Activated B cell treated with CpG ODN at 0.5 μM for 24 hours (primary cell): ENCODE measurements around the gene SLC51A. TPM values are rescaled to one million over a fixed set of nuclear protein-coding genes. Genes with fewer than 3 reads are reported as not detected.

Experiments
- ATAC-seq: fragments of 200-7000 bp; cut with Tn5 transposase; one replicate; pipeline ENCODE4 v1.10.0; 2021; ENCODE audit warnings: low read depth, mild to moderate bottlenecking, moderate library complexity
- CTCF ChIA-PET: fragments of 350-600 bp; sonication (Branson Sonifier 250); formaldehyde crosslinking; loops from one replicate; lab custom pipeline; 2021; ENCODE audit warnings: antibody characterized with exemption; lab: Charles Lee
- POLR2A ChIA-PET: fragments of 350-600 bp; sonication (Branson Sonifier 250); formaldehyde crosslinking; loops from one replicate; lab custom pipeline; 2021; ENCODE audit warnings: antibody characterized with exemption; lab: Charles Lee
- DNase-seq: peaks from one replicate; pipeline ENCODE4 v3.0.0; 2022
- H3K27ac Mint-ChIP-seq: one replicate; pipeline ENCODE4 v1.8.0; 2020; ENCODE audit warnings: mixed read lengths
- H3K27me3 Mint-ChIP-seq: one replicate; pipeline ENCODE4 v1.8.0; 2021; ENCODE audit warnings: mixed read lengths
- H3K36me3 Mint-ChIP-seq: one replicate; pipeline ENCODE4 v1.8.0; 2021; ENCODE audit warnings: low read depth, mixed read lengths
- H3K4me1 Mint-ChIP-seq: one replicate; pipeline ENCODE4 v1.8.0; 2021; ENCODE audit warnings: mixed read lengths
- H3K4me3 Mint-ChIP-seq: one replicate; pipeline ENCODE4 v1.8.0; 2020; ENCODE audit warnings: mild to moderate bottlenecking, mixed read lengths
- H3K9me3 Mint-ChIP-seq: one replicate; pipeline ENCODE4 v1.8.0; 2020; ENCODE audit warnings: mixed read lengths
- intact Hi-C: fragments of 100-400 bp; cut with micrococcal nuclease; formaldehyde crosslinking; loops from one replicate; pipeline ENCODE4 v1.15.1; 2024
- total RNA-seq: library from RNA; stranded (reverse); gene quantifications from 2 replicates; pipeline ENCODE4 v1.2.3, GENCODE V29; 2022
- TF ChIP-seq, protein P1 (sequence below): fragments of 200-600 bp; IDR thresholded peaks from one replicate; pipeline ENCODE4 v1.8.0; 2022; ENCODE audit warnings: antibody characterized with exemption, mild to moderate bottlenecking

Gene SLC51A
- total RNA-seq, 1 donor from 2014 or later = not detected

GRCh38 chr3:196225763-196226364, 9.5 kb downstream of the SLC51A start:
- CTCF ChIA-PET = no interaction called here
- Mint-ChIP-seq H3K27ac (no peak overlapping the region), H3K36me3 (no peaks in the 10 kb centered on the region), H3K27me3 (no peaks in the 10 kb centered on the region), H3K4me1 (no peaks in the 10 kb centered on the region), H3K9me3 (no peaks in the 10 kb centered on the region), H3K4me3 (no peak overlapping the region)
- intact Hi-C loops = no loop called here
- TF ChIP-seq, protein P1, sequence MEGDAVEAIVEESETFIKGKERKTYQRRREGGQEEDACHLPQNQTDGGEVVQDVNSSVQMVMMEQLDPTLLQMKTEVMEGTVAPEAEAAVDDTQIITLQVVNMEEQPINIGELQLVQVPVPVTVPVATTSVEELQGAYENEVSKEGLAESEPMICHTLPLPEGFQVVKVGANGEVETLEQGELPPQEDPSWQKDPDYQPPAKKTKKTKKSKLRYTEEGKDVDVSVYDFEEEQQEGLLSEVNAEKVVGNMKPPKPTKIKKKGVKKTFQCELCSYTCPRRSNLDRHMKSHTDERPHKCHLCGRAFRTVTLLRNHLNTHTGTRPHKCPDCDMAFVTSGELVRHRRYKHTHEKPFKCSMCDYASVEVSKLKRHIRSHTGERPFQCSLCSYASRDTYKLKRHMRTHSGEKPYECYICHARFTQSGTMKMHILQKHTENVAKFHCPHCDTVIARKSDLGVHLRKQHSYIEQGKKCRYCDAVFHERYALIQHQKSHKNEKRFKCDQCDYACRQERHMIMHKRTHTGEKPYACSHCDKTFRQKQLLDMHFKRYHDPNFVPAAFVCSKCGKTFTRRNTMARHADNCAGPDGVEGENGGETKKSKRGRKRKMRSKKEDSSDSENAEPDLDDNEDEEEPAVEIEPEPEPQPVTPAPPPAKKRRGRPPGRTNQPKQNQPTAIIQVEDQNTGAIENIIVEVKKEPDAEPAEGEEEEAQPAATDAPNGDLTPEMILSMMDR = no peak
- ATAC-seq (no peak), DNase-seq (no peak)
- POLR2A ChIA-PET = no interaction called here

DNA sequence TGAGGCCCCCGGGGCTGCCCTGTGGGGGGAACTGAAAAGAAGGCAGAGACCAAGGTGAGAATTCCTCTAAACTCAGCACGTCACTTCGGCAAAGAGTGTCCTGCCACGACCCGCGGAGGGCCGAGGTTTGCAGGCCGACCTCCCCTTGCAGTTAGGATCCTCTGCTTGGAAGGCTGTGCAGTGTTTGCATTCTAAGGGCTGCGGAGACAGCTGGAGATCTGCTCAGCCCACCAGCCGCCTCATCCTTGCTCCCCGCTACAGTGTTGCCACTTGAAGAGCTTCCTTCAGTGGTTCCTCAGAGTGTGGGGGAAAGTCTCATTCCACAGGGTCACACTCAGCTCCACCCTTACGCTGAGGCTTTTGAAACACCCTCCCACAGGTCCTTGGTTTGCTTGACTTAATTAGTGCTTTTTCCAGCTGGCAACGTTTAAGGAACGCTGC, 10.8 kb downstream of the SLC51A start:
- ChIA-PET CTCF (no interaction called here), POLR2A (no interaction called here)
- Mint-ChIP-seq H3K4me1 (peaks cover 5% of the 10 kb centered on the region), H3K4me3 (no peak overlapping the region), H3K9me3 (no peaks in the 10 kb centered on the region), H3K27me3 (no peaks in the 10 kb centered on the region), H3K27ac (no peak overlapping the region), H3K36me3 (no peaks in the 10 kb centered on the region)
- no peak for DNase-seq
- ATAC-seq = no peak
- intact Hi-C loops = no loop called here
- TF ChIP-seq, protein P1 = no peak

DNA sequence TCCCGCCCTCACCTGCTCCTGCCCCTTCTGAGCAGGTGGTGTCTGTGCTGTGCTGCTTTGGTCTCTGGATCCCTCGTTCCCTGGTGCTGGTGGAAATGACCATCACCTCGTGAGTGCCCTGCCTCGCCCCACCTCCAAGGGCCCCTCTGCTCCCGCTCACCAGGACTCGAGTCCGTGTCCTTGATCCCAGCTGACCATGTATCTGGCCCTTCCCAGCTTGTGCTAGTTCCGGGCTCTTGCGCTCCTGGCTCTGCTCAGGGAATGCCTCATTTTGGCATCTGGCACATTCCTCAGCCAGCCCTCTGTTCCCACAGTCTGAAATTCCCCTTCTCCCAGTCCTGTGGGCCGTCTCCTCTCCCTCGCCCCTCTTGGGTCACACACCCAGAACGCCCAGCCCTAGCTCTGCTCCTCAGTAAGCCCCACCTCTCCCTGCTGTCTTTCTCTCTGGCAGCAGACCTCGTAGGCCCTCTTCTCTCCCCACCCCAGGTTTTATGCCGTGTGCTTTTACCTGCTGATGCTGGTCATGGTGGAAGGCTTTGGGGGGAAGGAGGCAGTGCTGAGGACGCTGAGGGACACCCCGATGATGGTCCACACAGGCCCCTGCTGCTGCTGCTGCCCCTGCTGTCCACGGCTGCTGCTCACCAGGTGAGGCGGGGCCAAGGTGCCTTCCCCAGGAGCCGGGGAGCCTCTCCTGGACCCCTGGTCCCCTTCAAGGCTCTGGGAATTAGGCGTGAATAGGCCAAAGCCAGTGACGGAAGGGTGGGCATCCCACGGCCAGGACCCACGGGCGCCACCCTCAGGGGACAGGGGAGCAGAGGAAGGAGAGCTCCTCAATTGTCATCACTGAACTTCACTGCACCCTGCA, 11.5 kb downstream of the SLC51A start:
- ChIA-PET CTCF (no interaction called here), POLR2A (no interaction called here)
- Mint-ChIP-seq H3K4me3 (no peak overlapping the region), H3K36me3 (no peaks in the 10 kb centered on the region), H3K9me3 (no peaks in the 10 kb centered on the region), H3K4me1 (peaks cover 12% of the 10 kb centered on the region), H3K27ac (no peak overlapping the region), H3K27me3 (no peaks in the 10 kb centered on the region)
- intact Hi-C loops = no loop called here
- TF ChIP-seq, protein P1 = no peak
- ATAC-seq = no peak
- no peak for DNase-seq

- H3K36me3 Mint-ChIP-seq = peaks cover 9% of the 10 kb centered on the region
- intact Hi-C loops = no loop called here
- H3K27ac Mint-ChIP-seq = no peak overlapping the region
- no peak overlapping the region for H3K4me3 Mint-ChIP-seq
- TF ChIP-seq, protein P1 = no peak
- no peak for DNase-seq
- H3K9me3 Mint-ChIP-seq = no peaks in the 10 kb centered on the region
- ATAC-seq = peak; percentile 40
- no peaks in the 10 kb centered on the region for H3K27me3 Mint-ChIP-seq
- POLR2A ChIA-PET = interaction anchor here (0.5 kb wide), 1 partner anchor 202 kb away, joined by 6 read pairs; no protein-coding TSS in a partner anchor
- peaks cover 14% of the 10 kb centered on the region for H3K4me1 Mint-ChIP-seq
- CTCF ChIA-PET = no interaction called here
Observed at GRCh38 chr3:196232154-196232881, 16.0 kb downstream of the SLC51A start.

DNA sequence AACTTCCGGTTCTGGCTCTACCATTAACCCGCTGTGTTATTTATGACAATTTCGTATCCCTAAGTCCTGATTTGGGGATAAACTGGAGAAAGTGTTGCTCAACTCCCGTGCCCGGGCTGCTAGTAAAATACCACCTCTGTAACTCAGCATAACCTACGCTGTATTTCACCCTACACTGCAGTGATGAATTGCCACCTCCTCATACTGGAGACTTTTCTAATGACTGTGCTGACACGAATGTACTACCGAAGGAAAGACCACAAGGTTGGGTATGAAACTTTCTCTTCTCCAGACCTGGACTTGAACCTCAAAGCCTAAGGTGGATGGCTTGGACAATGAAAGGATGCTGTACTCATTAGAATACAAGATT, 16.5 kb downstream of the SLC51A start:
- Mint-ChIP-seq H3K4me1 (peaks cover 14% of the 10 kb centered on the region), H3K27me3 (no peaks in the 10 kb centered on the region), H3K4me3 (no peak overlapping the region), H3K27ac (no peak overlapping the region), H3K9me3 (no peaks in the 10 kb centered on the region), H3K36me3 (peaks cover 15% of the 10 kb centered on the region)
- ATAC-seq (no peak), DNase-seq (no peak)
- TF ChIP-seq, protein P1 = no peak
- POLR2A ChIA-PET = no interaction called here
- CTCF ChIA-PET = no interaction called here
- intact Hi-C loops = no loop called here
